Body of pancreas (tissue), 4 donors: ENCODE results near the gene CDH15. TPM values are rescaled to one million over a fixed set of nuclear protein-coding genes. Genes with fewer than 3 reads are reported as not detected.
"Not testable (repeated sequence)": the region's sequence is repeated elsewhere in the genome, so short reads cannot be mapped to it uniquely, and the experiment has no call there.

Experiments used
- ATAC-seq: fragments of 150-250 bp; one replicate; pipeline ENCODE4 v1.9.1; 2016
- DNase-seq, 4 donors: peaks; one replicate each; pipeline ENCODE4 v3.0.0-alpha.2; 2019
- H3K27ac ChIP-seq, 4 donors: fragments of 200-600 bp; sonication (generic); 1 replicate in 3 of 4; 2 replicates in 1 of 4; pipeline versions ENCODE4 v1.5.1 to v1.6.1; 2016 to 2019; ENCODE audit warnings: mild to moderate bottlenecking in 1 of 4, mixed read lengths in 1 of 4, moderate library complexity in 1 of 4
- H3K27me3 ChIP-seq, 2 donors: fragments of 200-600 bp; sonication (generic); one replicate each; pipeline ENCODE4 v1.6.0; 2016; ENCODE audit warnings: mild to moderate bottlenecking in 1 of 2
- H3K36me3 ChIP-seq, 2 donors: fragments of 200-600 bp; sonication (generic); replicated peaks in 1 of 2; 2 replicates each; pipeline ENCODE4 v1.5.1; 2016; ENCODE audit warnings: low read depth in 2 of 2; ENCODE audit not compliant: insufficient read depth in 1 of 2
- H3K4me1 ChIP-seq: fragments of 200-600 bp; sonication (generic); one replicate; pipeline ENCODE4 v1.6.0; 2016
- H3K4me3 ChIP-seq, 2 donors: fragments of 200-600 bp; sonication (generic); 1 replicate in 1 of 2; 2 replicates in 1 of 2; pipeline ENCODE4 v1.5.1; 2016 to 2019
- H3K9me3 ChIP-seq, 3 donors: fragments of 200-600 bp; sonication (generic); 1 replicate in 2 of 3; 2 replicates in 1 of 3; pipeline ENCODE4 v1.5.1; 2016
- CTCF ChIP-seq, 7 experiments: fragments of 450-650 bp in 4 of 7; fragments of 200-600 bp in 3 of 7; sonication (generic) in 3 of 7; IDR thresholded peaks; one replicate each; pipeline ENCODE4 v1.5.1; 2016 to 2019; ENCODE audit warnings: antibody characterized with exemption in 7 of 7
- POLR2A ChIP-seq, 3 donors: fragments of 450-650 bp; IDR thresholded peaks; one replicate each; pipeline ENCODE4 v1.6.1; 2016; ENCODE audit warnings: antibody characterized with exemption in 3 of 3, mild to moderate bottlenecking in 2 of 3
- WGBS, 2 donors: methylation state at CpG; one replicate each; pipeline ENCODE4 v1.1.5; 2017; 5-methylcytosine and 5-hydroxymethylcytosine counted together
- intact Hi-C: fragments of 100-400 bp; cut with DNase I; formaldehyde crosslinking; loops from one replicate; pipeline ENCODE4 v1.15.1; 2023
- total RNA-seq, 2 donors: library from RNA; depleted of rRNA; stranded (reverse); fragments of >200 nt; gene quantifications; one replicate each; pipeline ENCODE4 v1.1.0, GENCODE V29; 2016

Gene CDH15
- total RNA-seq, 2 donors from 2014 or later: 1.0 TPM; not detected in 1

GRCh38 chr16:89187032-89187769 lies 15.7 kb downstream of the CDH15 start:
- no peak overlapping the region for H3K4me3 ChIP-seq
- no peak for ATAC-seq
- peaks cover 0 to 4% of the 10 kb centered on the region in 2 donors for H3K27me3 ChIP-seq
- peaks cover 9% of the 10 kb centered on the region for H3K4me1 ChIP-seq
- H3K9me3 ChIP-seq: no peaks in the 10 kb centered on the region
- 41 to 49% methylated on average over 12 to 18 of the region's 19 CpGs for WGBS, 2 donors
- H3K27ac ChIP-seq: no peak overlapping the region
- no peak for DNase-seq
- no peaks in the 10 kb centered on the region for H3K36me3 ChIP-seq
- intact Hi-C loops: no loop called here
- TF ChIP-seq CTCF (IDR thresholded peaks at IDR 0.05) (no peak), POLR2A (IDR thresholded peaks at IDR 0.05) (no peak)

GRCh38 chr16:89187770-89188392 lies 16.3 kb downstream of the CDH15 start:
- TF ChIP-seq POLR2A (IDR thresholded peaks at IDR 0.05) (no peak), CTCF (IDR thresholded peaks at IDR 0.05) (no peak)
- peaks cover 0 to 4% of the 10 kb centered on the region in 2 donors for H3K27me3 ChIP-seq
- DNase-seq (peak in 1 of 4 donors; percentile 11), ATAC-seq (no peak)
- 66% methylated on average over 19 of the region's 19 CpGs; no CpG with 5 or more reads in 1 of the 2 donors for whole genome bisulfite sequencing, 2 donors
- H3K4me3 ChIP-seq: no peak overlapping the region
- no peaks in the 10 kb centered on the region for H3K9me3 ChIP-seq
- intact Hi-C loops: no loop called here
- H3K4me1 ChIP-seq: peaks cover 11% of the 10 kb centered on the region
- no peaks in the 10 kb centered on the region for H3K36me3 ChIP-seq
- H3K27ac ChIP-seq: no peak overlapping the region

GRCh38 chr16:89188471-89189357 lies 17.2 kb downstream of the CDH15 start:
- WGBS, 2 donors: 81 to 87% methylated on average over 3 to 25 of the region's 25 CpGs
- H3K27me3 ChIP-seq, H3K9me3 ChIP-seq, DNase-seq, intact Hi-C loops, H3K27ac ChIP-seq, H3K36me3 ChIP-seq, H3K4me3 ChIP-seq, ATAC-seq: not testable (repeated sequence)
- H3K4me1 ChIP-seq: peaks cover 11% of the 10 kb centered on the region

GRCh38 chr16:89189358-89190025 lies 17.9 kb downstream of the CDH15 start:
- Histone ChIP-seq H3K9me3 (no peaks in the 10 kb centered on the region), H3K4me1 (peaks cover 11% of the 10 kb centered on the region), H3K4me3 (no peak overlapping the region), H3K27ac (no peak overlapping the region), H3K36me3 (no peaks in the 10 kb centered on the region), H3K27me3 (peaks cover 0 to 4% of the 10 kb centered on the region in 2 donors)
- 57 to 58% methylated on average over 13 to 14 of the region's 14 CpGs for WGBS, 2 donors
- no peak for TF ChIP-seq CTCF (IDR thresholded peaks at IDR 0.05)
- no peak for TF ChIP-seq POLR2A (IDR thresholded peaks at IDR 0.05)
- no peak for ATAC-seq
- intact Hi-C loops: no loop called here
- no peak for DNase-seq
